SHP77 treated with DMSO at 0.1 percent for 48 hours (cell line): Measurements from ENCODE around the gene CXCL5.

Experiments used
- DNase-seq: peaks from one replicate; lab custom pipeline; 2025; lab: John Stamatoyannopoulos, UW

The CXCL5 gene

GRCh38 chr4:73998040-73999011 is at the start of gene CXCL5:
Gene CXCL5 (minus strand): TSS chr4:73998677. CDS start chr4:73998581, 96 bp downstream.
- DNase-seq, result no peak

- DNase-seq, result no peak
Measured at GRCh38 chr4:74047152-74047551, 48.7 kb upstream of the CXCL5 start.

GRCh38 chr4:74045772-74046171 is 47.3 kb upstream of the CXCL5 start:
- DNase-seq, result no peak

- no peak for DNase-seq
Measured at GRCh38 chr4:74045247-74045646, 46.8 kb upstream of the CXCL5 start.

GRCh38 chr4:74044677-74045076 is 46.2 kb upstream of the CXCL5 start:
- DNase-seq, result no peak

- no peak for DNase-seq
Measured at GRCh38 chr4:74042681-74043080, 44.2 kb upstream of the CXCL5 start.

GRCh38 chr4:74041418-74041817 is 42.9 kb upstream of the CXCL5 start:
- DNase-seq, result no peak

GRCh38 chr4:74039315-74039763 is 40.9 kb upstream of the CXCL5 start:
- no peak for DNase-seq

- no peak for DNase-seq
Measured at GRCh38 chr4:74038425-74039314, 40.2 kb upstream of the CXCL5 start, which contains the start of gene CXCL3. Gene CXCL3 (minus strand): TSS chr4:74038689. CDS start chr4:74038611, 78 bp downstream.

GRCh38 chr4:74038086-74038424 is 39.6 kb upstream of the CXCL5 start:
- DNase-seq, result no peak

- DNase-seq, result no peak
Measured at GRCh38 chr4:74037076-74037955, 38.8 kb upstream of the CXCL5 start.

- DNase-seq, result no peak
Measured at GRCh38 chr4:74033739-74034138, 35.3 kb upstream of the CXCL5 start.

GRCh38 chr4:74032064-74032463 is 33.6 kb upstream of the CXCL5 start:
- DNase-seq, result no peak

GRCh38 chr4:74031576-74031975 is 33.1 kb upstream of the CXCL5 start:
- DNase-seq, result no peak

GRCh38 chr4:74030285-74030684 is 31.8 kb upstream of the CXCL5 start:
- DNase-seq, result no peak

- DNase-seq, result no peak
Measured at GRCh38 chr4:74028504-74028903, 30.0 kb upstream of the CXCL5 start.

GRCh38 chr4:74023709-74024108 is 25.2 kb upstream of the CXCL5 start:
- DNase-seq, result no peak

- DNase-seq, result no peak
Measured at GRCh38 chr4:74021601-74022000, 23.1 kb upstream of the CXCL5 start.

- no peak for DNase-seq
Measured at GRCh38 chr4:74018771-74019170, 20.3 kb upstream of the CXCL5 start.

- DNase-seq, result no peak
Measured at GRCh38 chr4:74018116-74018515, 19.6 kb upstream of the CXCL5 start.

- no peak for DNase-seq
Measured at GRCh38 chr4:74016068-74016467, 17.6 kb upstream of the CXCL5 start.
